Measurements from ENCODE around the gene PRH1. TPM values are rescaled to one million over a fixed set of nuclear protein-coding genes. Genes with fewer than 3 reads are reported as not detected.

PRH1 gene
- total RNA-seq, 1 experiment from 2014 or later, result 5.7 TPM

GRCh38 chr12:10904686-10905085 is 20.6 kb upstream of the PRH1 start:
- Histone ChIP-seq H3F3A (ENCODE audit: low read length, unreplicated experiment) (no peaks in the 10 kb centered on the region), H3K4me1 (ENCODE audit: insufficient read depth, low read length) (no peaks in the 10 kb centered on the region), H2AFZ (ENCODE audit: low read length) (no peak overlapping the region), H3K27ac (ENCODE audit: low read length) (no peak overlapping the region), H3K4me2 (ENCODE audit: low read length) (no peak overlapping the region), H3K36me3 (ENCODE audit: low read depth, low read length) (no peaks in the 10 kb centered on the region), H3K9me3 (ENCODE audit: low read length) (no peaks in the 10 kb centered on the region), H3K9me2 (replicated peaks; ENCODE audit: low read length) (no peaks in the 10 kb centered on the region), H4K20me1 (ENCODE audit: low read length) (no peaks in the 10 kb centered on the region), H3K27me3 (ENCODE audit: low read length) (no peaks in the 10 kb centered on the region), H3K9ac (ENCODE audit: low read length) (no peak overlapping the region), H3K4me3 (ENCODE audit: low read length) (no peak overlapping the region), H3K79me2 (ENCODE audit: low read length) (no peaks in the 10 kb centered on the region)
- DNase-seq (no peak), ATAC-seq (no peak)
- intact Hi-C loops (cut with micrococcal nuclease), result no loop called here
- ChIA-PET POLR2A (ENCODE audit: unreplicated experiment) (no interaction called here), CTCF (no interaction called here)
- no TSS peak for BruUV-seq (replicated peaks)
- TF ChIP-seq EZH2 (IDR thresholded peaks at IDR 0.05; ENCODE audit: low read length, unreplicated experiment) (no peak), CTCF (conservative IDR thresholded peaks at IDR 0.05; ENCODE audit: low read depth, low read length) (no peak), EZH2phosphoT487 (IDR thresholded peaks at IDR 0.05; ENCODE audit: borderline replicate concordance, low read length) (no peak)

GRCh38 chr12:10901427-10901826 is 17.4 kb upstream of the PRH1 start:
- no peaks in the 10 kb centered on the region for H3K36me3 ChIP-seq (ENCODE audit: low read depth, low read length)
- H3K9ac ChIP-seq (ENCODE audit: low read length), result no peak overlapping the region
- TF ChIP-seq CTCF (conservative IDR thresholded peaks at IDR 0.05; ENCODE audit: low read depth, low read length), result peak; percentile 57
- no peak for TF ChIP-seq EZH2 (IDR thresholded peaks at IDR 0.05; ENCODE audit: low read length, unreplicated experiment)
- no peaks in the 10 kb centered on the region for H3K9me2 ChIP-seq (replicated peaks; ENCODE audit: low read length)
- H3K4me3 ChIP-seq (ENCODE audit: low read length), result no peak overlapping the region
- DNase-seq, result peak; percentile 45
- BruUV-seq (replicated peaks), result no TSS peak
- H2AFZ ChIP-seq (ENCODE audit: low read length), result no peak overlapping the region
- no peaks in the 10 kb centered on the region for H4K20me1 ChIP-seq (ENCODE audit: low read length)
- ATAC-seq, result peak; percentile 77
- no peaks in the 10 kb centered on the region for H3K27me3 ChIP-seq (ENCODE audit: low read length)
- H3K79me2 ChIP-seq (ENCODE audit: low read length), result no peaks in the 10 kb centered on the region
- H3K27ac ChIP-seq (ENCODE audit: low read length), result no peak overlapping the region
- ChIA-PET POLR2A (ENCODE audit: unreplicated experiment) (no interaction called here), CTCF (no interaction called here)
- intact Hi-C loops (cut with micrococcal nuclease), result loop anchor here (2.0 kb wide), 1 partner anchor 131 kb away; no protein-coding TSS in a partner anchor
- no peaks in the 10 kb centered on the region for H3K4me1 ChIP-seq (ENCODE audit: insufficient read depth, low read length)
- H3K4me2 ChIP-seq (ENCODE audit: low read length), result no peak overlapping the region
- H3F3A ChIP-seq (ENCODE audit: low read length, unreplicated experiment), result no peaks in the 10 kb centered on the region
- no peaks in the 10 kb centered on the region for H3K9me3 ChIP-seq (ENCODE audit: low read length)

GRCh38 chr12:10900972-10901371 is 16.9 kb upstream of the PRH1 start:
- H3K4me3 ChIP-seq (ENCODE audit: low read length), result no peak overlapping the region
- H3K27ac ChIP-seq (ENCODE audit: low read length), result no peak overlapping the region
- TF ChIP-seq EZH2phosphoT487 (IDR thresholded peaks at IDR 0.05; ENCODE audit: borderline replicate concordance, low read length), result no peak
- no peak for TF ChIP-seq EZH2 (IDR thresholded peaks at IDR 0.05; ENCODE audit: low read length, unreplicated experiment)
- TF ChIP-seq CTCF (conservative IDR thresholded peaks at IDR 0.05; ENCODE audit: low read depth, low read length), result no peak
- no peaks in the 10 kb centered on the region for H3K4me1 ChIP-seq (ENCODE audit: insufficient read depth, low read length)
- no TSS peak for BruUV-seq (replicated peaks)
- ChIA-PET CTCF (no interaction called here), POLR2A (ENCODE audit: unreplicated experiment) (no interaction called here)
- H3F3A ChIP-seq (ENCODE audit: low read length, unreplicated experiment), result no peaks in the 10 kb centered on the region
- no peak overlapping the region for H3K9ac ChIP-seq (ENCODE audit: low read length)
- H3K36me3 ChIP-seq (ENCODE audit: low read depth, low read length), result no peaks in the 10 kb centered on the region
- no peaks in the 10 kb centered on the region for H3K27me3 ChIP-seq (ENCODE audit: low read length)
- H3K9me2 ChIP-seq (replicated peaks; ENCODE audit: low read length), result no peaks in the 10 kb centered on the region
- H3K79me2 ChIP-seq (ENCODE audit: low read length), result no peaks in the 10 kb centered on the region
- DNase-seq (no peak), ATAC-seq (no peak; the same call in 1 of the 2 replicates)
- H2AFZ ChIP-seq (ENCODE audit: low read length), result no peak overlapping the region
- H4K20me1 ChIP-seq (ENCODE audit: low read length), result no peaks in the 10 kb centered on the region
- no peak overlapping the region for H3K4me2 ChIP-seq (ENCODE audit: low read length)
- H3K9me3 ChIP-seq (ENCODE audit: low read length), result no peaks in the 10 kb centered on the region
- intact Hi-C loops (cut with micrococcal nuclease), result loop anchor here (2.0 kb wide), 1 partner anchor 130 kb away; no protein-coding TSS in a partner anchor
